ENCODE data around the gene HSPBAP1. TPM values are rescaled to one million over a fixed set of nuclear protein-coding genes. Genes with fewer than 3 reads are reported as not detected.
"Not testable (repeated sequence)": the region's sequence is repeated elsewhere in the genome, so short reads cannot be mapped to it uniquely, and the experiment has no call there.

The HSPBAP1 gene
- total and polyA plus RNA-seq, 9 of the 15 experiments (the other 6 are each of a cell fraction or from before 2014, with no cell fraction given), result 2.1 to 4.5 (median 3.4) TPM

GRCh38 chr3:122710616-122711251, 82.9 kb downstream of the HSPBAP1 start:
- POLR2A ChIA-PET; H3K4me1 ChIP-seq (replicated peaks in 1 of 2; ENCODE audit: control insufficient read depth in 2 of 2, insufficient read depth in 2 of 2, low read length in 2 of 2); FAIRE-seq; H3K79me2 ChIP-seq (ENCODE audit: control insufficient read depth, insufficient read depth, low read length); H3K9me1 ChIP-seq (ENCODE audit: control insufficient read depth, insufficient read depth, low read length); BruUV-seq (replicated peaks); H3K4me3 ChIP-seq; H3K9me3 ChIP-seq (replicated peaks; ENCODE audit: control insufficient read depth, insufficient read depth, low read depth, low read length); H4K20me1 ChIP-seq (replicated peaks; ENCODE audit: control insufficient read depth, insufficient read depth, low read length); CTCF ChIA-PET (ENCODE audit: low intra/inter-chr PET ratio); H3K9ac ChIP-seq (ENCODE audit: insufficient read depth in 1 of 2, low read depth in 2 of 2, low read length in 2 of 2); H3K27ac ChIP-seq (ENCODE audit: extremely low read depth, low read depth, low read length); DNase-seq (ENCODE audit: extremely low read depth in 1 of 4, low spot score in 3 of 4); intact Hi-C loops (cut with micrococcal nuclease); H3K27me3 ChIP-seq (ENCODE audit: control insufficient read depth in 2 of 2, insufficient read depth in 2 of 2, low read length in 2 of 2); in situ Hi-C loops (cut with MboI); H2AFZ ChIP-seq (ENCODE audit: low read depth, low read length); H3K36me3 ChIP-seq (ENCODE audit: control insufficient read depth, insufficient read depth, low read length); ATAC-seq; H3K4me2 ChIP-seq (ENCODE audit: insufficient read depth, low read length): not testable (repeated sequence)
- 42% methylated on average over 1 of the region's 1 CpG for WGBS (ENCODE audit: insufficient coverage, low coverage, missing lambda C conversion rate)
- TF ChIP-seq SPI1 (IDR thresholded peaks at IDR 0.05; ENCODE audit: borderline replicate concordance, low read depth, low read length), result peak; percentile 58

GRCh38 chr3:122705379-122705778, 88.3 kb downstream of the HSPBAP1 start:
- ChIA-PET CTCF (ENCODE audit: low intra/inter-chr PET ratio) (no interaction called here), POLR2A (interaction anchor here (1.4 kb wide), 1 partner anchor 12 kb away, joined by 3 read pairs; no protein-coding TSS in a partner anchor)
- no peaks in the 10 kb centered on the region for H3K36me3 ChIP-seq (ENCODE audit: control insufficient read depth, insufficient read depth, low read length)
- no peak overlapping the region for H3K4me2 ChIP-seq (ENCODE audit: insufficient read depth, low read length)
- H3K9me3 ChIP-seq (replicated peaks; ENCODE audit: control insufficient read depth, insufficient read depth, low read depth, low read length), result no peaks in the 10 kb centered on the region
- FAIRE-seq (no peak), ATAC-seq (no peak), DNase-seq (ENCODE audit: extremely low read depth in 1 of 4, low spot score in 3 of 4) (no peak)
- no peaks in the 10 kb centered on the region; a peak in 1 of 5 replicates for H3K4me1 ChIP-seq (replicated peaks in 1 of 2; ENCODE audit: control insufficient read depth in 2 of 2, insufficient read depth in 2 of 2, low read length in 2 of 2)
- no peak overlapping the region for H3K9ac ChIP-seq (ENCODE audit: insufficient read depth in 1 of 2, low read depth in 2 of 2, low read length in 2 of 2)
- no peak overlapping the region for H2AFZ ChIP-seq (ENCODE audit: low read depth, low read length)
- no peaks in the 10 kb centered on the region for H4K20me1 ChIP-seq (replicated peaks; ENCODE audit: control insufficient read depth, insufficient read depth, low read length)
- BruUV-seq (replicated peaks), result no TSS peak
- H3K27me3 ChIP-seq (ENCODE audit: control insufficient read depth in 2 of 2, insufficient read depth in 2 of 2, low read length in 2 of 2), result no peaks in the 10 kb centered on the region
- H3K27ac ChIP-seq (ENCODE audit: extremely low read depth, low read depth, low read length), result no peak overlapping the region
- 67% methylated on average over 1 of the region's 1 CpG for WGBS (ENCODE audit: insufficient coverage, low coverage, missing lambda C conversion rate)
- in situ Hi-C loops (cut with MboI), result no loop called here
- H3K9me1 ChIP-seq (ENCODE audit: control insufficient read depth, insufficient read depth, low read length), result no peaks in the 10 kb centered on the region
- intact Hi-C loops (cut with micrococcal nuclease), result no loop called here
- no peak overlapping the region for H3K4me3 ChIP-seq
- H3K79me2 ChIP-seq (ENCODE audit: control insufficient read depth, insufficient read depth, low read length), result no peaks in the 10 kb centered on the region
- TF ChIP-seq ZNF212 (CRISPR knock-in tag; IDR thresholded peaks at IDR 0.05), result no peak
- TF ChIP-seq ZNF282 (CRISPR knock-in tag; IDR thresholded peaks at IDR 0.05), result no peak
- TF ChIP-seq ZNF707 (CRISPR knock-in tag; conservative IDR thresholded peaks at IDR 0.05), result no peak
- TF ChIP-seq POLR3A (IDR thresholded peaks at IDR 0.05; ENCODE audit: borderline replicate concordance, extremely low read depth, insufficient read depth, insufficient read length), result no peak
- no peak for TF ChIP-seq CREB5 (CRISPR knock-in tag; IDR thresholded peaks at IDR 0.05)
- TF ChIP-seq ELK1 (CRISPR knock-in tag; IDR thresholded peaks at IDR 0.05), result no peak
- TF ChIP-seq RBFOX2 (IDR thresholded peaks at IDR 0.05; ENCODE audit: low read depth, low read length), result no peak
- TF ChIP-seq MTA3 (IDR thresholded peaks at IDR 0.05; ENCODE audit: borderline replicate concordance), result no peak
- TF ChIP-seq PTBP1 (IDR thresholded peaks at IDR 0.05; ENCODE audit: low read depth, low read length), result no peak
- no peak for TF ChIP-seq EGR1 (conservative IDR thresholded peaks at IDR 0.05)
- TF ChIP-seq MAFF (IDR thresholded peaks at IDR 0.05; ENCODE audit: low read length), result no peak
